Gastroesophageal sphincter (tissue), 4 donors: Measurements from ENCODE around the gene SEMA6A. TPM values are rescaled to one million over a fixed set of nuclear protein-coding genes. Genes with fewer than 3 reads are reported as not detected.

ENCODE experiments used
- ATAC-seq: fragments of 150-250 bp; one replicate; pipeline ENCODE4 v1.9.1; 2016; ENCODE audit warnings: mild to moderate bottlenecking, moderate library complexity
- H3K27ac ChIP-seq, 4 donors: fragments of 200-600 bp; sonication (generic) in 3 of 4; 1 replicate in 3 of 4; 2 replicates in 1 of 4; pipeline ENCODE4 v1.5.1; 2016 to 2019
- H3K27me3 ChIP-seq: fragments of 200-600 bp; sonication (generic); one replicate; pipeline ENCODE4 v1.5.1; 2019
- H3K36me3 ChIP-seq, 2 donors: fragments of 200-600 bp; sonication (generic); one replicate each; pipeline ENCODE4 v1.5.1; 2019; ENCODE audit warnings: control low read depth in 1 of 2
- H3K4me1 ChIP-seq, 3 donors: fragments of 200-600 bp; sonication (generic); 1 replicate in 2 of 3; 2 replicates in 1 of 3; pipeline ENCODE4 v1.5.1; 2016 to 2019; ENCODE audit warnings: control low read depth in 2 of 3
- H3K4me3 ChIP-seq, 2 donors: fragments of 200-600 bp; sonication (generic); one replicate each; pipeline ENCODE4 v1.5.1; 2019; ENCODE audit warnings: mild to moderate bottlenecking in 1 of 2, moderate library complexity in 1 of 2
- H3K9me3 ChIP-seq, 3 donors: fragments of 200-600 bp; sonication (generic); one replicate each; pipeline ENCODE4 v1.5.1; 2017 to 2019; ENCODE audit warnings: control low read depth in 2 of 3
- CTCF ChIP-seq, 4 experiments: fragments of 200-600 bp in 2 of 4; fragments of 450-650 bp in 2 of 4; sonication (generic) in 1 of 4; IDR thresholded peaks; one replicate each; pipeline ENCODE4 v1.5.1; 2017 to 2019; ENCODE audit warnings: antibody characterized with exemption in 4 of 4, mild to moderate bottlenecking in 2 of 4, moderate library complexity in 2 of 4
- EP300 ChIP-seq: sonication (generic); formaldehyde crosslinking; IDR thresholded peaks from one replicate; pipeline ENCODE4 v1.6.1; 2017; ENCODE audit warnings: antibody characterized with exemption, mild to moderate bottlenecking
- POLR2A ChIP-seq, 2 donors: fragments of 450-650 bp; IDR thresholded peaks; one replicate each; pipeline ENCODE4 v1.6.1; 2017; ENCODE audit warnings: antibody characterized with exemption in 2 of 2, mild to moderate bottlenecking in 2 of 2, moderate library complexity in 1 of 2
- POLR2AphosphoS5 ChIP-seq: sonication (generic); formaldehyde crosslinking; IDR thresholded peaks from one replicate; pipeline ENCODE4 v1.6.1; 2017; ENCODE audit warnings: antibody characterized with exemption
- WGBS, 2 donors: methylation state at CpG; one replicate each; pipeline ENCODE4 v1.1.5; 2018; ENCODE audit warnings: low coverage in 1 of 2; 5-methylcytosine and 5-hydroxymethylcytosine counted together
- total RNA-seq, 4 donors: library from RNA; depleted of rRNA; stranded (reverse); fragments of >200 nt; gene quantifications; one replicate each; pipeline ENCODE4 v1.1.0, GENCODE V29; 2016

The SEMA6A gene
- total RNA-seq, 4 donors from 2014 or later = 10.9 to 19.8 (median 17.8) TPM

- ATAC-seq = no peak
- no peaks in the 10 kb centered on the region for H3K36me3 ChIP-seq
- 85 to 90% methylated on average over 8 to 9 of the region's 10 CpGs for WGBS, 2 donors
These were observed 173.0 kb downstream of the SEMA6A start for GRCh38 chr5:116401576-116401975.

GRCh38 chr5:116396476-116397099 lies 178.0 kb downstream of the SEMA6A start:
- Histone ChIP-seq H3K27ac (peak overlapping the region; percentile 66 to 82 (median 78)), H3K27me3 (no peaks in the 10 kb centered on the region), H3K36me3 (no peaks in the 10 kb centered on the region), H3K4me3 (no peak overlapping the region), H3K4me1 (peaks cover 5 to 35% (median 18%) of the 10 kb centered on the region in 3 donors), H3K9me3 (no peaks in the 10 kb centered on the region)
- WGBS, 2 donors = no CpG with 5 or more reads among the region's 2 CpGs
- TF ChIP-seq EP300 = no peak
- no peak for TF ChIP-seq POLR2A (IDR thresholded peaks at IDR 0.05)
- no peak for TF ChIP-seq POLR2AphosphoS5
- TF ChIP-seq CTCF (IDR thresholded peaks at IDR 0.05) = no peak
- ATAC-seq = no peak

More at GRCh38 chr5:116401576-116401975, 173.0 kb downstream of the SEMA6A start:
- no peak overlapping the region for H3K4me3 ChIP-seq
- no peak for TF ChIP-seq EP300
- no peak for TF ChIP-seq CTCF (IDR thresholded peaks at IDR 0.05)
- no peak for TF ChIP-seq POLR2A (IDR thresholded peaks at IDR 0.05)
- no peak for TF ChIP-seq POLR2AphosphoS5
- no peaks in the 10 kb centered on the region for H3K9me3 ChIP-seq
- no peaks in the 10 kb centered on the region for H3K27me3 ChIP-seq
- peaks cover 0 to 10% (median 2%) of the 10 kb centered on the region in 3 donors for H3K4me1 ChIP-seq
- H3K27ac ChIP-seq = no peak overlapping the region

GRCh38 chr5:116395631-116396203 lies 178.9 kb downstream of the SEMA6A start:
- peaks cover 5 to 35% (median 18%) of the 10 kb centered on the region in 3 donors for H3K4me1 ChIP-seq
- no peaks in the 10 kb centered on the region for H3K36me3 ChIP-seq
- H3K27ac ChIP-seq = peak overlapping the region; percentile 66 to 82 (median 78)
- H3K27me3 ChIP-seq = no peaks in the 10 kb centered on the region
- no peaks in the 10 kb centered on the region for H3K9me3 ChIP-seq
- ATAC-seq = peak; percentile 46
- TF ChIP-seq POLR2AphosphoS5 (peak; percentile 37), CTCF (IDR thresholded peaks at IDR 0.05) (no peak), EP300 (no peak), POLR2A (IDR thresholded peaks at IDR 0.05) (no peak)
- no peak overlapping the region for H3K4me3 ChIP-seq
- whole genome bisulfite sequencing, 2 donors = 28 to 33% methylated on average over 1 to 4 of the region's 4 CpGs

GRCh38 chr5:116395226-116395625 lies 179.4 kb downstream of the SEMA6A start:
- TF ChIP-seq POLR2A (IDR thresholded peaks at IDR 0.05) (no peak), EP300 (no peak), CTCF (IDR thresholded peaks at IDR 0.05) (no peak), POLR2AphosphoS5 (no peak)
- no peak overlapping the region for H3K4me3 ChIP-seq
- no peaks in the 10 kb centered on the region for H3K36me3 ChIP-seq
- peak overlapping the region; percentile 66 to 82 (median 78) for H3K27ac ChIP-seq
- peak; percentile 14 for ATAC-seq
- peaks cover 5 to 35% (median 18%) of the 10 kb centered on the region in 3 donors for H3K4me1 ChIP-seq
- no peaks in the 10 kb centered on the region for H3K9me3 ChIP-seq
- no peaks in the 10 kb centered on the region for H3K27me3 ChIP-seq
- WGBS, 2 donors = 31 to 50% methylated on average over 3 to 5 of the region's 9 CpGs
